WTC11 (cell line): ENCODE results near the gene SLC22A12.

Source experiments
- CREB1 ChIP-seq: sonication (generic); formaldehyde crosslinking; IDR thresholded peaks from 2 replicates; pipeline ENCODE4 v1.8.0; 2023; ENCODE audit warnings: mild to moderate bottlenecking, missing genetic modification reagents
- GRHL2 ChIP-seq: fragments of 250-450 bp; sonication (Bioruptor Pico); IDR thresholded peaks from 2 replicates; pipeline ENCODE4 v1.8.0; 2022; ENCODE audit warnings: mild to moderate bottlenecking, moderate library complexity; ENCODE audit not compliant: insufficient replicate concordance, severe bottlenecking
- JUN ChIP-seq: sonication (generic); formaldehyde crosslinking; IDR thresholded peaks from 2 replicates; pipeline ENCODE4 v1.8.0; 2023; ENCODE audit warnings: mild to moderate bottlenecking, missing genetic modification reagents
- NFATC4 ChIP-seq: fragments of 250-450 bp; sonication (Bioruptor Pico); IDR thresholded peaks from 2 replicates; pipeline ENCODE4 v1.9.0; 2021; ENCODE audit warnings: mild to moderate bottlenecking
- NFYB ChIP-seq: sonication (generic); formaldehyde crosslinking; conservative IDR thresholded peaks from 2 replicates; pipeline ENCODE4 v1.8.0; 2022; ENCODE audit warnings: low read depth, missing genetic modification reagents
- SMAD3 ChIP-seq: sonication (generic); formaldehyde crosslinking; IDR thresholded peaks from 2 replicates; pipeline ENCODE4 v1.8.0; 2022; ENCODE audit warnings: missing genetic modification reagents, mild to moderate bottlenecking, borderline replicate concordance
- TF ChIP-seq, protein P1 (sequence below): sonication (generic); formaldehyde crosslinking; conservative IDR thresholded peaks from 2 replicates; pipeline ENCODE4 v1.8.1; 2022; ENCODE audit warnings: mild to moderate bottlenecking, missing genetic modification reagents
- TF ChIP-seq, protein P2 (sequence below): fragments of 200-600 bp; IDR thresholded peaks from 2 replicates; pipeline ENCODE4 v1.8.0; 2022; ENCODE audit warnings: antibody characterized with exemption
- TF ChIP-seq, protein P3 (sequence below): sonication (generic); formaldehyde crosslinking; IDR thresholded peaks from 2 replicates; pipeline ENCODE4 v1.8.1; 2023; ENCODE audit warnings: mild to moderate bottlenecking, moderate library complexity, missing genetic modification reagents
- TF ChIP-seq, protein P4 (sequence below): sonication (generic); formaldehyde crosslinking; IDR thresholded peaks from 2 replicates; pipeline ENCODE4 v1.8.1; 2022; ENCODE audit warnings: low read depth, mild to moderate bottlenecking, moderate library complexity, missing genetic modification reagents, borderline replicate concordance
- TF ChIP-seq, protein P5 (sequence below): sonication (generic); formaldehyde crosslinking; IDR thresholded peaks from 2 replicates; pipeline ENCODE4 v1.8.1; 2022; ENCODE audit warnings: missing genetic modification reagents, borderline replicate concordance
- TF ChIP-seq, protein P6 (sequence below): sonication (generic); formaldehyde crosslinking; IDR thresholded peaks from 2 replicates; pipeline ENCODE4 v1.8.0; 2022; ENCODE audit warnings: mild to moderate bottlenecking, missing genetic modification reagents

DNA sequence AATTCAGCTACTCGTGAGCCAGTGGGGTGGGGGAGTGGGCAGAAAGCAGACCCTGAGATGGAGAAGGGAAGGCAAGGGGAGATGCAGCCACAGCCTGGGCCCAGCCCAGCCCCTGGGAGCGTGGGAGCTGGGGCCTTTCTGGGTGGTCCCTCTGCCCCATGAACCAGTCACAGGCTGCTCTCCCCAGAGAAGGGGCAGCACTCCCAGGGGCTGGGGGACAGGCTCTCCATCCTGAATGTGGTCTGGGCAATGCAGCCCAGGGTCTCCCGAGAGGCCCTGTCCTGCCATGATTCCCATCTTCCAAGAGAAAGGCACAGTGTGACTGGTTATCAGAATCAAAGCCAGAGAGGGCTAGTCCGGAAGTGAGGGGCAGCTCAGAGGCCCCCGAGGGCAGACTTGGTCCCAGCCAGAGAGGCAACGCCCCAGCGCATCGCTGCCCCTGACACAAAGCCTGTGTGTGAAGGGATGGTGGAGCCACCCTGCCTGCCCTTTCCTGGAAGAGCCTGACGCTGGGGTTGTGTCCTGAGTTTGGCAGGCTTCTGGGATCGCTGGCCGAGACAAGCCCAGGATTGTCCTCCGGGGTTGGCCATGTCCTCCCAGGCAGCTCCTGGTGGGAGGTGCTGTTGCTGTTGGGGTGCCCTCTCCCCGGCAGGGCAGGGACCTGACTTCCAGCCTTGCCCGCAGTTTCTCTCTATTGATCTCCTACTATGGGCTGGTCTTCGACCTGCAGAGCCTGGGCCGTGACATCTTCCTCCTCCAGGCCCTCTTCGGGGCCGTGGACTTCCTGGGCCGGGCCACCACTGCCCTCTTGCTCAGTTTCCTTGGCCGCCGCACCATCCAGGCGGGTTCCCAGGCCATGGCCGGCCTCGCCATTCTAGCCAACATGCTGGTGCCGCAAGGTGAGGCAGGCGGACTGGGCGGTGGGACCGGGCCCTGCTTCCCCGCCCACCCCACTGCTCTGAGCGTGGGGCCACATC, 23.8 kb upstream of the SLC22A12 start:
- TF ChIP-seq GRHL2 (CRISPR knock-in tag): no peak
- TF ChIP-seq, protein P1, sequence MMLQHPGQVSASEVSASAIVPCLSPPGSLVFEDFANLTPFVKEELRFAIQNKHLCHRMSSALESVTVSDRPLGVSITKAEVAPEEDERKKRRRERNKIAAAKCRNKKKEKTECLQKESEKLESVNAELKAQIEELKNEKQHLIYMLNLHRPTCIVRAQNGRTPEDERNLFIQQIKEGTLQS: no peak
- TF ChIP-seq, protein P2, sequence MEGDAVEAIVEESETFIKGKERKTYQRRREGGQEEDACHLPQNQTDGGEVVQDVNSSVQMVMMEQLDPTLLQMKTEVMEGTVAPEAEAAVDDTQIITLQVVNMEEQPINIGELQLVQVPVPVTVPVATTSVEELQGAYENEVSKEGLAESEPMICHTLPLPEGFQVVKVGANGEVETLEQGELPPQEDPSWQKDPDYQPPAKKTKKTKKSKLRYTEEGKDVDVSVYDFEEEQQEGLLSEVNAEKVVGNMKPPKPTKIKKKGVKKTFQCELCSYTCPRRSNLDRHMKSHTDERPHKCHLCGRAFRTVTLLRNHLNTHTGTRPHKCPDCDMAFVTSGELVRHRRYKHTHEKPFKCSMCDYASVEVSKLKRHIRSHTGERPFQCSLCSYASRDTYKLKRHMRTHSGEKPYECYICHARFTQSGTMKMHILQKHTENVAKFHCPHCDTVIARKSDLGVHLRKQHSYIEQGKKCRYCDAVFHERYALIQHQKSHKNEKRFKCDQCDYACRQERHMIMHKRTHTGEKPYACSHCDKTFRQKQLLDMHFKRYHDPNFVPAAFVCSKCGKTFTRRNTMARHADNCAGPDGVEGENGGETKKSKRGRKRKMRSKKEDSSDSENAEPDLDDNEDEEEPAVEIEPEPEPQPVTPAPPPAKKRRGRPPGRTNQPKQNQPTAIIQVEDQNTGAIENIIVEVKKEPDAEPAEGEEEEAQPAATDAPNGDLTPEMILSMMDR: no peak
- TF ChIP-seq, protein P3, sequence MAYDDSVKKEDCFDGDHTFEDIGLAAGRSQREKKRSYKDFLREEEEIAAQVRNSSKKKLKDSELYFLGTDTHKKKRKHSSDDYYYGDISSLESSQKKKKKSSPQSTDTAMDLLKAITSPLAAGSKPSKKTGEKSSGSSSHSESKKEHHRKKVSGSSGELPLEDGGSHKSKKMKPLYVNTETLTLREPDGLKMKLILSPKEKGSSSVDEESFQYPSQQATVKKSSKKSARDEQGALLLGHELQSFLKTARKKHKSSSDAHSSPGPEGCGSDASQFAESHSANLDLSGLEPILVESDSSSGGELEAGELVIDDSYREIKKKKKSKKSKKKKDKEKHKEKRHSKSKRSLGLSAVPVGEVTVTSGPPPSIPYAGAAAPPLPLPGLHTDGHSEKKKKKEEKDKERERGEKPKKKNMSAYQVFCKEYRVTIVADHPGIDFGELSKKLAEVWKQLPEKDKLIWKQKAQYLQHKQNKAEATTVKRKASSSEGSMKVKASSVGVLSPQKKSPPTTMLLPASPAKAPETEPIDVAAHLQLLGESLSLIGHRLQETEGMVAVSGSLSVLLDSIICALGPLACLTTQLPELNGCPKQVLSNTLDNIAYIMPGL (CRISPR knock-in tag): no peak
- TF ChIP-seq CREB1 (CRISPR knock-in tag): no peak
- TF ChIP-seq, protein P4, sequence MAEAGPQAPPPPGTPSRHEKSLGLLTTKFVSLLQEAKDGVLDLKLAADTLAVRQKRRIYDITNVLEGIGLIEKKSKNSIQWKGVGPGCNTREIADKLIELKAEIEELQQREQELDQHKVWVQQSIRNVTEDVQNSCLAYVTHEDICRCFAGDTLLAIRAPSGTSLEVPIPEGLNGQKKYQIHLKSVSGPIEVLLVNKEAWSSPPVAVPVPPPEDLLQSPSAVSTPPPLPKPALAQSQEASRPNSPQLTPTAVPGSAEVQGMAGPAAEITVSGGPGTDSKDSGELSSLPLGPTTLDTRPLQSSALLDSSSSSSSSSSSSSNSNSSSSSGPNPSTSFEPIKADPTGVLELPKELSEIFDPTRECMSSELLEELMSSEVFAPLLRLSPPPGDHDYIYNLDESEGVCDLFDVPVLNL (CRISPR knock-in tag): no peak
- no peak for TF ChIP-seq JUN (CRISPR knock-in tag)
- TF ChIP-seq, protein P5, sequence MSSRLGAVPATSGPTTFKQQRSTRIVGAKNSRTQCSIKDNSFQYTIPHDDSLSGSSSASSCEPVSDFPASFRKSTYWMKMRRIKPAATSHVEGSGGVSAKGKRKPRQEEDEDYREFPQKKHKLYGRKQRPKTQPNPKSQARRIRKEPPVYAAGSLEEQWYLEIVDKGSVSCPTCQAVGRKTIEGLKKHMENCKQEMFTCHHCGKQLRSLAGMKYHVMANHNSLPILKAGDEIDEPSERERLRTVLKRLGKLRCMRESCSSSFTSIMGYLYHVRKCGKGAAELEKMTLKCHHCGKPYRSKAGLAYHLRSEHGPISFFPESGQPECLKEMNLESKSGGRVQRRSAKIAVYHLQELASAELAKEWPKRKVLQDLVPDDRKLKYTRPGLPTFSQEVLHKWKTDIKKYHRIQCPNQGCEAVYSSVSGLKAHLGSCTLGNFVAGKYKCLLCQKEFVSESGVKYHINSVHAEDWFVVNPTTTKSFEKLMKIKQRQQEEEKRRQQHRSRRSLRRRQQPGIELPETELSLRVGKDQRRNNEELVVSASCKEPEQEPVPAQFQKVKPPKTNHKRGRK (CRISPR knock-in tag): no peak
- no peak for TF ChIP-seq NFYB (CRISPR knock-in tag)
- TF ChIP-seq, protein P6, sequence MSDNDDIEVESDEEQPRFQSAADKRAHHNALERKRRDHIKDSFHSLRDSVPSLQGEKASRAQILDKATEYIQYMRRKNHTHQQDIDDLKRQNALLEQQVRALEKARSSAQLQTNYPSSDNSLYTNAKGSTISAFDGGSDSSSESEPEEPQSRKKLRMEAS (CRISPR knock-in tag): no peak
- TF ChIP-seq SMAD3 (CRISPR knock-in tag): no peak
- TF ChIP-seq NFATC4: no peak
